GM19043 (cell line): Measurements from ENCODE around the gene DDIAS.

Experiments used
- ATAC-seq: cut with Tn5 transposase; IDR thresholded peaks from one replicate; pipeline ENCODE4 v1.9.1; 2021; ENCODE audit warnings: low read depth; ENCODE audit not compliant: unreplicated experiment

DDIAS gene

DNA sequence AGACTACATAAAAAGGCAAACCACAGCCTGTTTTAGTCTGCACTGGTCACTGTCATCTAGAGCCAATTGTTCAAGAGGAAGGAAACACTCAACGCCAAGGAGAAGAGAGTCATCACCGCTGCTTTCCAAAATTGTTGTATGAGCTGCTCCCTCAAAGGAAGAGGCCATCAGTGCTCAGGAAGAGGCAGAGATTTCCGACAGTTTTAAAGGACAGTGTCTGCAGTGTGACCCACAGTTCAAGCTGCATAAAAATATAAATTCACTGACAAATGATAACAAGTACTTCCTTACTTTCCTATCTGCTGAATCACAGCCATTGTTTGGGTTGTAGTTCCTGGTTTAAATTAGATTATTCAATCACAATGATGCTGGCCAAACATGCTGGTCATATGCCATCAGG lies 17.7 kb upstream of the DDIAS start:
- ATAC-seq: no peak

DNA sequence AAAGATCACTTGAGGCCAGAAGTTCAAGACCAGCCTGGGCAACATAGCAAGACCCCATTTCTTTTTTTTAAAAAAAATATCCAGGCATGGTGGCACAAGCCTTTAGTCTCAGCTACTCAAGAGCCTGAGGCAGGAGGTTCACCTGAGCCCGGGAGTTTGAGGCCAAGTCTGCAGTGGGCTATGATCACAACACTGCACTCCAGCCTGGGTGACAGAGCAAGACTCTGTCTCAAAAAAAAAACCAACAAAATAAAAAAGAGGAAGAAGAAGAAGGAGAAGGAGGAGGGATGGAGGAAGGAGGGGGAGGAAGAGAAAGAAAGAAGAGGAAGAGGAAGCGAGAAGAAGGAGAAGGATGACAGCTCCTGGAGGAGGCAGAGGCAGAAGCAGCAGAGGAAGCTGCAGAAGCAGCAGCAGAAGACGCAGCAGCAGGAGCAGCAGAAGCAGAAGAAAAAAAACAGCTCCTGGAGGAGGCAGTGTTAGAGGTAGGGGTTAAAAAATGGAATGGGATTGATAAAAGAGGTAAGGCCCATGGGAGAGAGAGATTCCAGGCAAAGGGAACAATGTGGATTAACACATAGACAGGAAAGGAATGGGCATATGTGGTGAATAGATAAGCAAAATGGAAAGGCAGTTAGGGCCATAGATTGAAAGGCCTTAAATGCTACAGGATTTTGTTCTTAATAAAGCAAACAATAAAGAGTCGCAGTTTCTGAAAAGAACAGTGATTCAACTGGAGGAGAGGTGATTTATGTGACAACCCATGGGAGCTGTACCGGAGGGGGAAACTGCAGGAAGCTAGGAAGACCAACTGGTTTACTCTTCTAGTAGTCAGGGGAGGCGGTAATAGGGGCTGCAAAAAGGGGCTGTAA lies 12.2 kb upstream of the DDIAS start:
- no peak for ATAC-seq

DNA sequence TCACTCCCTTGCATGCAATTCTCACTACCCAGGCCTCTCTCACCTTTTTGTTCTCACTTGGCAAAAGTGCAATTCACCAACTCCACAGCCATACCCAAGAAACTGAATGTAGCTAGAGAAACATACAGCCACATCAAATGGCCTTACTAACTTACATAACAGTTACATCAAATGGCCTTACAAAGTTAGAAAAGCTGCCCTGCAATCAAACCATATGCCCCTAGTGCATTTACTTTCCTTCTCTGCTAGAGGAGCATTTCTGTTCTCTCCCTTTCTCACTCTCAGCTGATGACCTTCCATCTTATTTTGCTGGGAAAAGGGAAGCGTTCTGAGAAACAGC lies 11.6 kb upstream of the DDIAS start:
- ATAC-seq: no peak

DNA sequence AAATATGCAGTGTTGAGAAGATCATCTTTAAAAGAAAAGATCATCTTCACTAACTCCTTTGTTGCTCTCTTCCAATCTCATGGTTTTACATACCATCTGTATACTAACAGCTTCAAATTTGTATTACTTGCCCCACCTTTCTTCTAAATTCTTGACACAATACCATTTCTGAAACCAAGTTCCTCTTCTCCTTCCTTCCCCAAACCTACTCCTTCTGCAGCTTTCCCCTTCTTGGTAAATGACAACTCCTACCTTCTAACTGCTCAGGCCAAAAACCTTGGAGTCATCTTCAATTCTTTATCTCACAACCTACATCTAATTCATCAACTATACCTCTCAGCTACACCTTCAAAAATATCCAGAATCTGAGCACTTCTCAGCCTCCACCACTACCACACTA lies 10.6 kb upstream of the DDIAS start:
- no peak for ATAC-seq

DNA sequence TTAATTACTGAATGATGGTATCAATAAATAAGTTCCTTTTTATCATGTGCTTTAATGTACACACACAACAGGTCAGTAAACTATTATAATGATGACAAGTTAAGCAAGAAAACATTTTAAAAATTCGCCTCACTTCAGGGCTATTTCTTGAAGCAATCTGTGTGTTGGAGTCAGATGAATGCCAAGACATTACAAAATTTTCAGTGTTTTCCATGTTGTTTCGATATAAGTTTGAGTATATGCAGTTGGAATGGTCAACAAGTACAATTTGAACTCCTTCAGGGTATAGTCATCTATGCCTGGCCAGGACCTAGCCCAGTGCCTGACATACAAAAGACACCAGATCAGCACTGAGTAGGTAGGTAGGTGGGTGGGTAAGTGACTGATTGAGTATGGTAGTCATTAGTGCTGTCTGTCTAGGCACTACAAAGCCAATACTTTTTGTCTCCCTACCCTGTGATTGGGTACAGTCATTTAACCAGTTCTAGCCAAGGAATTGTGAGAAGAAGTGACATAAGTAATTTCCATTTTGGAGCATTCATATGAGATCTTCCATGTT lies 8.8 kb upstream of the DDIAS start:
- no peak for ATAC-seq

DNA sequence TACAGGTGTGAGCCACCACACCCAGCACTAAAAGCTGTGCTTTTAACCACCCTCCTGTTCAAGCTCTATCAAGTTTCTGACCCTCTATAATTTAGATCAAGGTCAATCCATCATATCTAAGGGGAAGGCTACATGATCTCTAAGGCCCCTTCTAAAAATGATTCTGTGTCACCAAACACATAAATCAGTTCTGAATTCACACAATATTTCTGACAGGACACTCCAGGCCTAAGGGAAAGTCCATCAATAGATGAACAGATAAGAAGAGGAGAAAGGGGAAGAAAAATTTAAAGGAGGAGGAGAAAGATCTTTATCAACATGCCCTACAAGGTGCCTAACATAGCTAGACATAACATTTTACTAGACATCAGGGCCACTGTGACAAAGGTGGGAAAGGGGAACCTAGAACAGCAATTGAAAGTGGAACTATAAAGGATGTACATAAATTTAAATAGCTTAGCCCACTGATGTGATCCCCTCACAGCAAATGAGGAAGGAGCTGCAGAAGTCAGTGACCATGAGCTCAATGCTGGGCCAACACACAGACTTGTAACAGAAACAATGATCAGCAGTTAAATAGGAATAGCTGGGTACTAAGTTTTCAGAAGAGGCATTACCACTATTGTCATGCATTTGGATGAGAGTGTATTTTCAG lies 6.0 kb upstream of the DDIAS start:
- ATAC-seq: peak; percentile 31

DNA sequence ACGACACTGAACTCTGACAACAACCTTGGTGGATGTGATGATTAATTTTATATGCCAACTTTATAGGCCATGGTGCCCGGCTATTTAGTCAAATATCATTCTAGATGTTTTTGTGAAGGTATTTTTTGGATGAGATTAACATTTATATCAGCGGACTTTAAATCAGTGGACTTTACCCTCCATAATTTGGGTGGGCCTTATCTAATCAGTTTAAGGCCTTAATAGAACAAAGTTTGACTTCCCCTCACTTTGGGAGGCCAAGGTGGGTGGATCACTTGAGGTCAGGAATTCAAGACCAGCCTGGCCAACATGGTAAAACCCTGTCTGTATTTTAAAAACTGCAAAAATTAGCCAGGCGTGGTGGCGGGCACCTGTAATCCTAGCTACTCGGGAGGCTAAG lies 5.4 kb upstream of the DDIAS start:
- no peak for ATAC-seq

DNA sequence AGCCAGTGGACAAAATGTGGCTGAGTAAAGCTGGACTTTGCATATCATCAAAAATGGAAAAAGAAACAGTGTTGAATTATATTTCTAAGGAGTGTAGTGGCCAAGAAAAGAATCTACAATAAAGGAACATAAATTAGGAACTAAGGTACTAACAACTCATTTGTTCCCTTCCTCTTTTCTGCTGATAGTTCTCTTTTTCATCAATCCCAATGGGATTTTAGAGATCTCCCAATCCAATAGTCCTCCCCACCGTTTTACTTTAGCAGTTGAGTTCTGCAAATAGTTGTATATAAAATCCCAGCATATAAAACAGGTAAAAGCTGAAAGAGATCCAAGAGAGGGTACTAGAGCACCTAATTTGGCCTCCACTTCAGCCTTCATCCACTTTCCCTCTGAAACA lies 3.3 kb upstream of the DDIAS start:
- ATAC-seq: no peak

DNA sequence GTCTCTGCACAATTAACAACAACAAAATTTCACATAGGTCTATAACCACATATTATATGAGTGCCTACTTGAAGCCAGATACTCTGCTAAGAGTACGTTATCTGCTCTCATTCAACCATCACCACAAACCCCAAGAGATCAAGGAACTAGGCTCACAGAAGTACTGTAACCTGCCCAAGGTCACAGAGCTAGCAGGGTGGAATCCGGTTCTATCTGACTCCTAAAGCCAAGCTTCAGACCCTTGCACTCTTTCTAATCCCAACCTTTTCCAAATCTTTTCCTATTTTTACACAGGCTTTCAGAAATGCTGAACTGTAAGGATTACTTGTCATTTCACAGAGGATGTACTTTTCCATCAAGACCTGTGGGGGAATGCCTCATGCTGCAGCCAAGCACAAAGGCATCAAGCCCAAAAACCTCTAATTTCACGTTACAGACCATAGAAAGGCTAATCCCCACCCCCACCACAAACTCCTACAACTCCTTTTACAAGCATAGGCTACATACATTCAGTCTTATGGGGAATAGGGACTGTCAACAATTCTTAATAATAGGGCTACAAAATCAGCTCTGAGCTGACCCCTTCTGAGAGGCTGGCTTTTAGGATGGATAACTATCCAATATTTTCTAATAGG lies 2.2 kb upstream of the DDIAS start:
- no peak for ATAC-seq

DNA sequence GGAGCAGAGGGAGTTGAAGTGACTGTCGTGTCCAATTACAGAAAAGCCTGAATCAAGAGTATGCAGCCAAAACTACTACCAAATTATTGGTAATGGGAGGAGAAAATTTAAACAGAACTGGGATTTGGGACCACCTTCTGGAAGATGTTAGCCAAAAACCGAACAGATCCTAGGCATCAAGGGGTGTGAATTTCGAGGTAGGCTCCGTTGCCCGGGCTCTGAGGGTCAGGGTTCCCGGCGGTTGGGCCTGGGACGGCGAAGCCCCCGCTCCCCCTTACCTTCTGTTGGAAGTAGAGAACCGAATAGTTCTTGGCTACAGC lies 1.6 kb upstream of the DDIAS start:
- no peak for ATAC-seq

DNA sequence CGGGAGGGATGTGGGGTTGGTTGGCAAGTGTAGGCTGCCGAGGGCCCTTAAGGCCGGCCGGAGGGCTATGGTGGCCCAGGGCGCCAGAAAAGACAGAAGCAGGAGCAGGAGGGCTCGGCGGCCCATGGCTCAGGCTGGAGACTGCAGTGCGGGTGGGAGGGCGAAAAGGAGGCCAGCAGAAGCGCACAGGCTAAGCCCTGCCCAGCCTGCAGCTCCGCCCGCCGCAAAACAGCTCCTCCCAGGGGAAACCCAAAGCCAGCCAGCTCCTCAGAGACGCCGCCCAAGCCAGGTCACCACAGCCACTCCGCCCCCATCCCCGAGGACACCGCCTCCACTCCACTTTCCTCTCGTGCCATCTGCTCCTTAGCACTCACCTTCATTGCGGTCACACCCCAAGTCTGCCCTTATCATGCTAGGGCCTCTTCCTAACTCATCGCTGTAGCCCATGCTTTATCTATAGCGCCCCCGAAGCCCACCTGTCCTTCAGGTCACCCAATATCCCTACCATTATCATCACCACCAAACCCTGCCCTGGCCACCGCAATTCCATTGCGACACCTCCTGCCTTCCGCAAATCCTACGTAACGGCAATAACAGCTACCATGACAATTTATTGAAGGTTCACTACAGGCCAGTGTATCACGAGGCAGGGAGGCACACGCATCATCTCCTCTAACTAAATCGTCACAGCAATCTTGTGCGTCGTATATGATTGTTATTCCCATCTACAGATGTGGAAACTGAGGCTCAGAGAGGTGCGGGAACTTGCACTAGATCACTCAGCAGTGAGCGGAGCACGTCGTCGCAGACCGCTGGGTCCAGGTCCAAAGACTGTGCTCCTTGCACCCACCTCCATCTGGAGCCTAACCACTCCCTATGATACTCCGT lies 1.0 kb upstream of the DDIAS start, which contains the start of gene PRCP:
TSS of gene PRCP (minus strand) at position 154 of the 888 bp plus-strand sequence. CDS start at position 126, 28 bp downstream.
- peak; percentile 77 for ATAC-seq

DNA sequence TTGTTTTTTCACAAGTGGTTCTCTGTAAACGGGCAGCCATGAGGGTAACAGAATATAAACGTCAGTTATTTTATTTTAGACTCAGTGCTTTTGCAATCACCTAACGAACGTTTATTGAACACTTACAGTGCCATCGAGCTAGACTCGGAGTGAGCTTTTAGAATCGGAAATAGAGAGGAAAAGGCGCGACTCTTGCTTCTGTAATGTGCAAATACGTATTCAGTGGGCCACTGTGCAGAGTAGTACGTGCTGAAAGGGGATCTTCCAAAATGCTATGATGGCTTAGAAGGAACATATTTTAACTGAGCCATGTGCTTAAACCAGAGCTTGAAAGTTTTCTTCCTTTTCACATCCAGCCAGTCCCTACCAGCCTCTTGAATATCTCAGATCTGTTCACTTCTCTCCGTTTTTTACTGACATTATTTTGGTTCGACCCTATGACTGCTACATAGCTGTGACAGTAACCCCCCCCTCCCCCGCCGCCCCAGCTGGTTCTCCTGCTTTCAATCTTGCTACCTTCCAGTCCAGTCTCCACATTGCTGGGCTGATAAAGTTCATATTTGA lies 468 bp downstream of the DDIAS start:
- ATAC-seq: no peak

DNA sequence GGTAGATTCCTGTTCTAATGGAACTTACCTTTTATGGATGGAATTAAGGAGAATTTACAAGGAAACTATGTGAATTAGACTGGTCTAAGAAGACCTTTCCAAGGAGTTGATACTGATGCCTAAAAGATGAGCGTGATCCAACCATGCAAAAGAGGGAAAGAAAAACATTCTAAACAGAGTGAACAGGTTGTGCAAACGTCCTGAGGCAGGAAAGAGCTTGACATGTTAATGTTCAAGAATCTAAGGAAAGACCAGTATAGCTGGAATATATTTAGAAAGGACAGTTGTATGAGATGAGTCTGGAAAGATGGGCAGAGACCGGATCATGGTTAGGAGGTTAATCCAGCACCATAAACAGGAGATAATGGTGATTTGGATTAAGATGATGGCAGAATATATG lies 1.3 kb downstream of the DDIAS start:
- no peak for ATAC-seq

DNA sequence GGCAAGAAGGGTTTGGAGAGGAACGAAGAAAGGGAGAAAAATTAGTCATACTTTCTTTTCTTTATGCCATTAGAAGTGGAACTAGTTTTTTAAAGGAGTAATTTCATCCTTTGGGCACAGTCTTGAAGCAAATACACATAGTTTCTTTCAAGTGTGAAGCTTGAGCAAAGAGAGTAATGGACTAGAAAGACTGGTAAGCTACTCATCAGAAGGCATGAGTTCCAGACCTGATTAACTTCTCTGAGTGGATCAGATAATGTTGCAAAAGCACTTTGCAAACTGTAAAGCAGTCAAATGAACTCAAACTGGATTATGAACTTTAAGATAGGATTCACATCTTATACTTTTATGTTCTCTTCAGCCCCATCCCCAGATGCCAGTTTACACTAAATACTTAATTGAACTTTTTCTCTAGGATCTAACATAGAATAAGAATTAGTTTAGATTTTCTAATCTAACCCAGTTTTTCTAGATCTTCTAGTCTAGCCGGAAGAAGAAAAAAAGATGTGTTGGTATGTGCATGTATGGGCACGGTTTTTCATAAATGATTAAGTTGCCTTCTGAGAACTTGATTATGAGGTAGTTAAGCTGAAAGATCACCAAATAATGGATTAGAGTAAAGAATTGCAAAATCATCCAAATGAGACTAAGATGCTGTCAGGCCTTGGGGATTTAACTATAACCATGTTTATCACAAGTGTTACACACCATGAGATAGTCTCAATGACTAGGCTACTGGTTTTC lies 2.5 kb downstream of the DDIAS start:
- no peak for ATAC-seq

DNA sequence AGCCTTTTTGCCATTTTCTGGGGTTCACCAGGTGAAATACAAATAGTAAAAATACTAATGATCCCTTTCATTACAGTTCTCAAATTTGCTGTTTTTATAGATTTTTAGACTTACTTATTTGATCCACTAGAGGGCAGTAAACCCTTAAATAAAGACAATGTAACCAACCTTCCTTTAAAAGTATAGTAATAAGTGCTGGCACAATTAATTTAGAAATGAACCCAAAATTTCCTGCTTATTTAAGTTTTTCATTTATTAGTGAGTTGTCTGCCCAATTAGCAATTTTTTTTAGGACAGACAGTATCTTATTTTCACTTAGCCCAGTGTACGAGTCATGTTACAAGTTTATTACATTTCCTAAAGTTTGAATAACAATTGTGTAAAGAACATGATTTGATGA lies 4.7 kb downstream of the DDIAS start:
- ATAC-seq: no peak

DNA sequence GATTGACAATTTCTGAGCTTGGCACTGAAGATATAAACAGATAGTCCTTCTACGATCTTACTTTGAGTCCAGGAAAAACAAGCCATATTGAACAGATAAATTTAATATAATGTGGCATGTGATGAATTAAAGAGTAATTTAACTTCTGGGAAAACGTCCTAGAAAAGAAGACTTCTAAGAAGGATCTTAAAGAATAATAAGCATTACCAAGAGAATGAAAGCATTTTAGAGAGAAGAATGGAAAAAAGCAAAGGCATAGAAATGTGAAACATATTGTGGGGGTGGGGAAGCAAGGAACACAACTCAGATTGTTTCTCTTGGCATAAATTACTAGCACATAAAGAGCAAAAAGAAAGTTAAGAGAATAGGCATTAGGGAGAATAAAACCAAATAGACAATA lies 5.4 kb downstream of the DDIAS start:
- ATAC-seq: no peak

DNA sequence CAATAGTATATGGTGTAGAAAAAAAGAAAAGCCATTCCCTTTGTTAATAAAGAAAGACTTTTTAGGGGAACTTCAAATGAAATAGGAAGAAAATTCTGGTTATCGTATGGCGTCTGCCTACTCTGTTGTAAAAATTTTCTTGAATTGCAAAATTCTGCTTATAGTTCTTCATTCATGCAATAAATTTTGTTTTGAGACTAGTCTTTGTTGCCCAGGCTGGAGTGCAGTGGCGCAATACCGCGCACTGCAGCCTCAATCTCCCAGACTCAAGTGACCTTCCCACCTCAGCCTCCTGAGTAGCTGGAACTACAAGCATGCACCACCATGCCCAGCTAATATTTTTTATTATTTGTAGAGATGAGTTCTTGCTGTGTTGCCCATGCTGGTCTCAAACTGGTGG lies 5.8 kb downstream of the DDIAS start:
- no peak for ATAC-seq

DNA sequence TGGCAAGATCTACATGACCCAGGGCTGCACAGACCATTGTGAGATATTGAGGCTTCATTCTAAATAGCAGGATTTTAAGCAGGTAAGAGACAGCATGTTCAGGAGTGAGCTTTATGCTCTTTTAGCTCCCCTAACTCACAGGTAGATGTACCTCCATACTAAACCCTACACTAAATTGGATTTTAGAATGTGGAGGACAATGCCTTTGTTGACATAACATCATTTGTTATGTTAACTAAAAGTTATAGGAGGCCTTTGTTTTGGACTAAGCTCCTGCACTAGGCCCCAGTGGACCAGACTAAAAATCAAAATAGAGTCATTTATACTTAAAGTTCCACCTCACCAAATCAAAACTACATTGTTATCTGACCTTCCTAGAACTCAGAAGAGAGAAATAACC lies 6.8 kb downstream of the DDIAS start:
- ATAC-seq: no peak

DNA sequence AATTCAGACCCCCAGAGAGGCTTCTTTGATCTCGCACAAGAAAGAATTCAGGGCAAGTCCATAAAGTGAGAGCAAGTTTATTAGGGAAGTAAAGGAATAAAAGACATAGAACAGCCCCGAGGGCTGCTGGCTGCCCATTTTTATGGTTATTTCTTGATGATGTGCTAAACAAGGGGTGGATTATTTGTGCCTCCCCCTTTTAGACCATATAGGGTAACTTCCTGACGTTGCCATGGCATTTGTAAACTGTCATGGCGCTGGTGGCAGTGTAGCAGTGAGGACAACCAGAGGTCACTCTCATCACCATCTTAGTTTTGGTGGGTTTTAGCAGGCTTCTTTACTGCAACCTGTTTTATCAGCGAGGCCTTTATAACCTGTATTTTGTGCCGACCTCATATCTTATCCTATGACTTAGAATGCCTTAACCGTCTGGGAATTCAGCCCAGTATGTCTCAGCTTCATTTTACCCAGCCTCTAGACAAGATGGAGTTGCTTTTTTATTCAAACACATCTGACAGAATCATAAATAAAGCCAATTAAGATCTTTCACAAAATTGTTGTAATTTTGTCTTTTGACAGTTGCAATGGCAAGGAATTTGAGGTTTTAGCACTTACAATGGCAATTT lies 7.6 kb downstream of the DDIAS start:
- ATAC-seq: no peak
